GM21515 (cell line): ENCODE data around the gene RFXAP.

Source experiments
- ATAC-seq: cut with Tn5 transposase; IDR thresholded peaks from one replicate; pipeline ENCODE4 v1.9.1; 2021; ENCODE audit not compliant: unreplicated experiment

RFXAP gene

GRCh38 chr13:36815062-36815461 lies 4.0 kb upstream of the RFXAP start:
- no peak for ATAC-seq

- peak; percentile 7 for ATAC-seq
These were observed 822 bp upstream of the RFXAP start for GRCh38 chr13:36817996-36818803.

DNA sequence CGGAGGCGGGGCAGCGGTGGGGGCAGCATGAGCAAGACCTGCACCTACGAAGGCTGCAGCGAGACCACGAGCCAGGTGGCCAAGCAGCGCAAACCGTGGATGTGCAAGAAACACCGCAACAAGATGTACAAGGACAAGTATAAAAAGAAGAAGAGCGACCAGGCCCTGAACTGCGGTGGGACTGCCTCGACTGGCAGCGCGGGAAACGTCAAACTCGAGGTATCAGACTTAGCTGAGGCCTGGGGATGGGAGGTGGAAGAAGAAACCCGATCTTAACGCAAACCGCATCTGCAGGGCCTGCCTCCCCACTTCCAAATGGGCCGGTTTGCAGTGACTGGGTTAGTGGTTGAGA lies 693 bp downstream of the RFXAP start:
- peak; percentile 20 for ATAC-seq

DNA sequence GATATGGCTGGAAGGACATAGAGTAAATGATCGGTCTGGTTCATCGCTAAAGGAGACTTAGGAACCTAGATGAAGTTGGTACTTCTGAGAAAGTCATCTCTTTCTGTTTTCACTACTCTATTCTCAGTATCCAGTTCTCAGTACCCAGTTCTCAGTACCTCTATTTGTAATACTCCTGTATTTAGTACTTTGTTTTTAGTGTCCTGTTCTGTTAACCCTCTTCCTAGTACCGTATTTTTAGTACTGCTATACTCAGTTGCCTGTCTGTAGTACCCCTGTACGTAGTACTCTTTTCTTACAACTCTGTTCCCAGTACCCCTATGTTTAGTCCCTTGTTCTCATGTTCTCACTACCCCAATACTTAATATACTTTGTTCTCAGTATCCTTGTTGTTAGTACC lies 1.2 kb downstream of the RFXAP start:
- peak; percentile 54 for ATAC-seq

DNA sequence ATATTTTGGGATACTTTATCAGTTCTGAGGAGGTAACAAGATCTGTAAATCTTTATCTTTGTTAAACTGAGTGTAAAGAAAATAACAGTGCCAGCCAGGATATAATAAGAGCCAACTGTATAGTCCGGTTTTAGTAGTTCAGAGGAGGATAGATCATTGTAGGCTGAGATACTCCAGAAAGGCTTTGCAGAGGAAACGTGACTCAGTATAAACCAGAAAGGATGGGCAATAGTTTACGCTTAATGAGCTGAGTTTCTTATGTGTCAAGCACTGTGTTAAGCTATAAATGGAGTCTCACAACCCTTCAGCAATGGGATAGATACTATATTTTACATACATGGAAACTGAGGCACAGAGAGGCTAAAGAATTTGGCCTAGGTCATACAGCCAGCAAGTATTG lies 3.8 kb downstream of the RFXAP start:
- no peak for ATAC-seq

DNA sequence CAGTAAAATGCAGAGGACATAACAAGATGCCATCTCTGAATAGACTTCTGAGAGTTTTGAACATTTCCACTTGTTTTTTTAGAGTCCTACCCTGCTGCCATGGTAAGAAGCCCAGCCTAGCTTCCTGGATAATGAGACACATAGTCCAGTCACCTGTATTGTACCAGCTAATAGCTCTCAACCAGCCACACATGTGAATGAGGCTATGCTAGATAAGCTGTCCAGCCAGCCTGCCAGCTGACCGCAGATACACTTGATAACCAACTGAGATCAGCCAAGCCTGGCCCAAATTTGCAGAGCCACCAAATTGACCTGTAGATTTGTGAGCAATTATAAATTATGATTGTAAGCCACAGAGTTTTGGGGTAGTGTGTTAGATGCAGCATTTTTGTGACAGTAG lies 10.7 kb downstream of the RFXAP start:
- no peak for ATAC-seq

DNA sequence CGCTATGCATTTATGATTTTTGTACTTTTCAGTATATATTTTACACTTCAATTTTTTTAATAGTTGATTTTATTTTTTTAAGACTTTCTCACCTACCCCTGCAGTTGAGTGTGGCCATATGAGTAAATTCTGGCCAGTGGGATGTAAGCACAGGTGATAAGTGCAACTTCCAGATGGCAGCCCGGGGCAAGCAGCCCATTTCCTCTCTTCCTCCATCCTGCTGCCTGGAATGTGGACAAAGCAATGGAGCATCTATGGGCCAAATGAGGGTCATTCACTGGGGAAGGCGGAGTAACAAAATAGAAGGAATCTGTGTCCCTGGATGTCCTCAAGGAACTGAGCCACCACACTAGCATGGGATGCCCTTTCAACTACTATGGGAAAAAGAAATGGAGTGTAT lies 12.3 kb downstream of the RFXAP start:
- ATAC-seq = no peak

DNA sequence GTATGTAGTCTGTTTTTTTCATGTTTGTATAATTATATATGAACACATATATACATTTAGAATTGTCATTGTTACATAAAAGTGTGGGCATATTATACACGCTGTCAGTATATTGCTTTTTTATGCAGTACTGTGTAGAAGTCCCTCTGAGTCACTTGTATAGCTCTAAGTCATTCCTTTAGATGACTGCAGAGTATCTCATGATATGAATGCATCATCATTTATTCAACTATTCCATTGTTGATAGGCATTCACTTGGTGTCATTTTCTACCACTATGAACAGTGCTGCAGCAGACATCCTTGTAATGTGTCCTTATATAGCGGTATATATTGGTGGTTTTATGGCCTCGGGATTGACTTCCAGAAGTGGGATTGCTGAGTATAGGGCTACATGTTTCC lies 15.3 kb downstream of the RFXAP start:
- no peak for ATAC-seq

DNA sequence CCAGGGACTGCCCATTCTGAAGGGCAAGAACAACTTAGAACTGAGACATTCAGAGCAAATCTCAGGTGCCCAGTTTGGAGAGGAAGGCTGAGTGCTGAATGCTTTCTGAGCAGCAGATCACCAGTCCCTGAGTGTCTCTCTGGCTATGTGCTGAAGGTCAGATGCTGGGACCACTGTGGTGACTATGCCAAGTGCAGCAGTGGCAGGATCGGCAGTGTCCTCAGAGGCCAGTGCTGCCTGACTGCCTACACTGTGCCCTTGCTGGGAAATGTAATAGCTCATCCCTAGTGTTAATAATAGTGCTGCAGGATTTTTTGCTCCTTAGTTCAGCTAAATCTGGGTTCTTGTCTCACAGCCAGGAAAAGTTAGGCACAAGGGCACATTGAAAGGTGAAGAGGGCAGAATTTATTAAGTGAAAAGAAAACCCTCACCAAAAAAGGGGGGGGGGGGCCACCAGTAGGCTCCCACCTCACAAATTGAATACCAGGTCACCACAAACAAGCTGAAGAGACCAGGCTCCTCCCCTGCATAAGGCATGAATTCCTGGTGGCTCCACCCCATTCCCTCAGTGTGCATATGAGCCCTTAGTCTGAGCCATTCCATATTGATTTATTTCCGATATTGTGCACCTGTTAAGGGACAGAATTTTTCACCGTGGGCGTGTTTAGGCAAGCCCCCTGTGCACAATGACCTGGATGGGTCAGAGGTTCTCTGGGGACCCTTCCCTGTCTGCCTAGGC lies 18.5 kb downstream of the RFXAP start:
- no peak for ATAC-seq

DNA sequence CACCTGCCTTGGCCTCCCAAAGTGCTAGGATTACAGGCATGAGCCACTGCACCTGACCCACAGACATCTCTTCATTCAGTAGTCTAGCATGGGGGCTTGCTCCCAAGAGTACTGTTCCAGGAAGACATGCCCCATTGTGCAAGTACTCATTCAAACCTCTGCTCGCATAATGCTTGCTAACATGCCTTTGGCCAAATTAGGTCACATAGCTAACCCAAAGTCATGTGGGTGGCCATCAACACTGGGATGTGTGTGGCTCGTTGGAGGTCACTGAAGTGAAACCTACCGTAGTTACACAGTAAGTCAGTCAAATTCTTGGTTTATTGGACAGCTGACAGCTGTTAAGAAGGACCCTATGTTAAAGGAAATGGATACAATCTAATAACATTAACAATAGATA lies 20.3 kb downstream of the RFXAP start:
- no peak for ATAC-seq

- no peak for ATAC-seq
These were observed 21.0 kb downstream of the RFXAP start for GRCh38 chr13:36839981-36840380.

- ATAC-seq = no peak
These were observed 21.8 kb downstream of the RFXAP start for GRCh38 chr13:36840718-36841250.

GRCh38 chr13:36841391-36841790 lies 22.4 kb downstream of the RFXAP start:
- ATAC-seq = no peak

- ATAC-seq = no peak
These were observed 28.6 kb downstream of the RFXAP start for GRCh38 chr13:36847606-36848005.

- no peak for ATAC-seq
These were observed 29.4 kb downstream of the RFXAP start for GRCh38 chr13:36848199-36848982.

DNA sequence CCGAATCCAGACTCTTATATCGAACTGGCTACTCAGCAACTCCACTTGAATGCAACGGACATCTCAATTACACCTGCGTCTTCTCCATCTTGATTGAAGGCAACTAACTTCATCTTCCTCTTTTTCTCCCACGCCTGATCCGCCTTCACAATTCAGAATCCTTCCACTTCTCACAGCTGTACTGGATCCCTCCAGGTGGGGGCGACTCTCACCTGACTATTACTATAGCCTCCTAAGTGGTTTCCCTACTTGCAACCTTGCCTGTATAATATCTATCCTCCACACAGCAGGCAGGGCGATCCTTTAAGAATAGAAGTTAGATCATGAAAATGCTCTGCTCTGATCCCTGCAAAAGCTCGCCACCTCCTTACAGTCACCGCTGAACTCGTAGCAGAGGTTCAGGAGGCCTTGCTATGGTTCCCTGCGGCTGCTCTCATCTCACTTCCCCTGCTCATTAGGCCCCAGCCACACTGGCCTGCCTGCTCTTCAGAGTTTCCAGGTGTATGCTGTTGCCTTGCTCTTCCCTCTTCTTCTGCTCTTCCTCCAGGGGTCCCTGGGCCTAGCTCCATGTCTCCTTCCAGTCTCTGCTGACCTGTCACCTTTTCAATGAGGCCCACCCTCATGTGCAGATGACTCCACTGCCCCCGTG lies 31.9 kb downstream of the RFXAP start:
- no peak for ATAC-seq

- no peak for ATAC-seq
These were observed 38.2 kb downstream of the RFXAP start for GRCh38 chr13:36857253-36857652.

DNA sequence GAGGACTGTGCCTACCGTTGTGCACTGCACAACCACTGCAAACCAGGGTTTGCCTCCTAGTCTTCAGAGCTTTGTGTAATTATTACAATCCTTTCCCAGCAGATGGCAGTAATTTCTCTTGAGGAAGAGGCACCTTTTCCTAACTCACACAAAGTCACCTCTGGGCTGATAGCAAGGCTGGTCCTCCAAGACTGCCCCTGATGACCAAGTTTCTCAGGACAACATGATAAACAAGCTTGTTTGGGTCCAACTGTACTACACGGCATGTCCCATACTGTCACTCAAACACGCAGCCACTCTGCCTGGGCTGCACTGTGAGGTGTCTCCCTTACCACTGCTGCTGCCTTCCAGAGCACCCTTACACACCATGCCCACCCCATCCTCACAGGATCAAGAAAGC lies 39.3 kb downstream of the RFXAP start:
- ATAC-seq = peak; percentile 67

GRCh38 chr13:36859259-36859658 lies 40.2 kb downstream of the RFXAP start:
- ATAC-seq = no peak

DNA sequence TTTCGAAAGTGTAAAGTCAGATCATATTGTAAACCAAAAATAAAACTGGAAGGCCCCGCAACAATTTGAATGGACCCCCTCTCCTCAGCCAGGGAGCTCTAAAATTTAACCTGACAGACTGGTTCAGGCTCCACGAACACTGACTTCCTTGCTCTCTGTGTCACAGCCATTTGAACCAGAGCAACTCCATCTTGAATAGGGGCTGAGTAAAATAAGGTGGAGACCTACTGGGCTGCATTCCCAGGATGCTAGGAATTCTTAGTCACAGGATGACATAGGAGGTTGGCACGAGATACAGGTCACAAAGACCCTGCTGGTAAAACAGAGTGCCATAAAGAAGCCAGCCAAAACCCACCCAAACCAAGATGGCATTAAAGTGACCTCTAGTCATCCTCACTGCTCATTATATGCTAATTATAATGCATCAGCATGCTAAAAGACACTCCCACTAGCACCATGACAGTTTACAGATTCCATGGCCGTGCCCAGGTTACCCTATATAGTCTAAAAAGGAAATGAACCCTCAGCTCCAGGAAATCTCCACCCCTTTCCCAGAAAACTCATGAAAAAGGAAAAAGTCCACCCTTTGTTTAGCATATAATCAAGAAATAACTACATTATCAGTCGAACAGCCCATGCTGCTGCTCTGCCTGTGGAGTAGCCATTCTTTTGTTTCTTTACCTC lies 43.1 kb downstream of the RFXAP start:
- no peak for ATAC-seq
